CD4-positive, alpha-beta T cell treated with Interleukin-15 for 4 hours (primary cell): ENCODE measurements around the gene PSKH1.
"Not testable (repeated sequence)": the region's sequence is repeated elsewhere in the genome, so short reads cannot be mapped to it uniquely, and the experiment has no call there.

Source experiments
- DNase-seq: peaks from one replicate; pipeline ENCODE4 v3.0.0-alpha.2; 2020; ENCODE audit warnings: low spot score

The PSKH1 gene

GRCh38 chr16:67892899-67893742, at the start of gene PSKH1:
Gene PSKH1 (plus strand): TSS chr16:67893254. CDS start chr16:67908750, 15,496 bp downstream.
- peak; percentile 92 for DNase-seq

GRCh38 chr16:67843343-67843765, 49.7 kb upstream of the PSKH1 start:
- no peak for DNase-seq

- no peak for DNase-seq
Measured at GRCh38 chr16:67844497-67844896, 48.6 kb upstream of the PSKH1 start.

GRCh38 chr16:67845291-67846062, 47.6 kb upstream of the PSKH1 start:
- no peak for DNase-seq

- DNase-seq, result no peak
Measured at GRCh38 chr16:67846063-67846319, 47.1 kb upstream of the PSKH1 start.

- DNase-seq, result peak; percentile 95
Measured at GRCh38 chr16:67846320-67847063, 46.6 kb upstream of the PSKH1 start, which contains the start of gene NUTF2. Gene NUTF2 (plus strand): TSS chr16:67846933. CDS start chr16:67865131, 18,198 bp downstream.

GRCh38 chr16:67847064-67847861, 45.8 kb upstream of the PSKH1 start, which contains the start of gene CENPT:
Gene CENPT (minus strand): TSS chr16:67847693. CDS start chr16:67833859, 13,834 bp downstream.
- DNase-seq, result peak; percentile 59

GRCh38 chr16:67848118-67848517, 44.9 kb upstream of the PSKH1 start:
- DNase-seq, result no peak

- no peak for DNase-seq
Measured at GRCh38 chr16:67853670-67854069, 39.4 kb upstream of the PSKH1 start.

- no peak for DNase-seq
Measured at GRCh38 chr16:67855789-67856188, 37.3 kb upstream of the PSKH1 start.

- no peak for DNase-seq
Measured at GRCh38 chr16:67856927-67857546, 36.0 kb upstream of the PSKH1 start.

GRCh38 chr16:67857547-67858233, 35.4 kb upstream of the PSKH1 start:
- DNase-seq, result peak; percentile 79

GRCh38 chr16:67858500-67858899, 34.6 kb upstream of the PSKH1 start:
- no peak for DNase-seq

GRCh38 chr16:67860589-67861398, 32.3 kb upstream of the PSKH1 start:
- no peak for DNase-seq

GRCh38 chr16:67861877-67862276, 31.2 kb upstream of the PSKH1 start:
- no peak for DNase-seq

- DNase-seq, result no peak
Measured at GRCh38 chr16:67862623-67863583, 30.2 kb upstream of the PSKH1 start.

- not testable (repeated sequence) for DNase-seq
Measured at GRCh38 chr16:67864044-67864443, 29.0 kb upstream of the PSKH1 start.

GRCh38 chr16:67864594-67864993, 28.5 kb upstream of the PSKH1 start:
- DNase-seq, result no peak
